H9 (cell line): ENCODE results near the gene CPM. TPM values are rescaled to one million over a fixed set of nuclear protein-coding genes. Genes with fewer than 3 reads are reported as not detected.

ENCODE experiments used
- DNase-seq: peaks from one replicate; pipeline ENCODE4 v3.0.0-alpha.2; 2017
- H2AFZ ChIP-seq: one replicate; pipeline ENCODE4 v1.6.1; 2013; ENCODE audit warnings: mild to moderate bottlenecking, low read length, control low read depth, moderate library complexity
- H2AK5ac ChIP-seq: 2 replicates; pipeline ENCODE4 v1.6.1; 2013; ENCODE audit warnings: low read length, control low read depth, mixed read lengths; ENCODE audit not compliant: insufficient read length
- H2BK120ac ChIP-seq: one replicate; pipeline ENCODE4 v1.6.1; 2013; ENCODE audit warnings: low read depth, mild to moderate bottlenecking, low read length, control low read depth, inconsistent platforms; ENCODE audit not compliant: poor library complexity, severe bottlenecking
- H2BK12ac ChIP-seq: 2 replicates; pipeline ENCODE4 v1.6.1; 2013; ENCODE audit warnings: low read length, control low read depth, mixed read lengths, low read depth; ENCODE audit not compliant: insufficient read length
- H2BK15ac ChIP-seq: 2 replicates; pipeline ENCODE4 v1.6.1; 2013; ENCODE audit warnings: low read depth, low read length, control low read depth
- H2BK20ac ChIP-seq: one replicate; pipeline ENCODE4 v1.6.1; 2013; ENCODE audit warnings: low read depth, mild to moderate bottlenecking, low read length, control low read depth, inconsistent platforms; ENCODE audit not compliant: poor library complexity, severe bottlenecking
- H2BK5ac ChIP-seq: 2 replicates; pipeline ENCODE4 v1.6.1; 2013; ENCODE audit warnings: low read length, control low read depth, mixed read lengths; ENCODE audit not compliant: insufficient read length
- H3K14ac ChIP-seq: 2 replicates; pipeline ENCODE4 v1.6.1; 2013; ENCODE audit warnings: low read length, control low read depth; ENCODE audit not compliant: insufficient read depth
- H3K18ac ChIP-seq: 2 replicates; pipeline ENCODE4 v1.6.1; 2013; ENCODE audit warnings: low read depth, mild to moderate bottlenecking, mixed read lengths, low read length, control low read depth; ENCODE audit not compliant: insufficient read length
- H3K23ac ChIP-seq: 2 replicates; pipeline ENCODE4 v1.6.1; 2013; ENCODE audit warnings: low read length, control low read depth, mixed read lengths, low read depth; ENCODE audit not compliant: insufficient read length
- H3K23me2 ChIP-seq: 2 replicates; pipeline ENCODE4 v1.6.1; 2013; ENCODE audit warnings: low read depth, mild to moderate bottlenecking, mixed read lengths, low read length, control low read depth; ENCODE audit not compliant: insufficient read length, poor library complexity, severe bottlenecking
- H3K27ac ChIP-seq: 2 replicates; pipeline ENCODE4 v1.5.1; 2013; ENCODE audit warnings: low read length, control low read depth, mixed read lengths, low read depth; ENCODE audit not compliant: insufficient read length
- H3K27me3 ChIP-seq: 2 replicates; pipeline ENCODE4 v1.6.1; 2013; ENCODE audit warnings: low read length, control low read depth, inconsistent platforms; ENCODE audit not compliant: insufficient read depth
- H3K4ac ChIP-seq: 2 replicates; pipeline ENCODE4 v1.6.1; 2013; ENCODE audit warnings: low read depth, mild to moderate bottlenecking, control low read depth, inconsistent platforms, low read length, moderate library complexity
- H3K4me1 ChIP-seq: 2 replicates; pipeline ENCODE4 v1.6.1; 2013; ENCODE audit warnings: low read length, control low read depth, inconsistent platforms; ENCODE audit not compliant: insufficient read depth
- H3K4me2 ChIP-seq: 2 replicates; pipeline ENCODE4 v1.6.1; 2013; ENCODE audit warnings: low read length, control low read depth, mixed read lengths; ENCODE audit not compliant: insufficient read length, insufficient read depth
- H3K56ac ChIP-seq: 2 replicates; pipeline ENCODE4 v1.6.1; 2013; ENCODE audit warnings: low read depth, mild to moderate bottlenecking, mixed read lengths, low read length, control low read depth; ENCODE audit not compliant: insufficient read length
- H3K79me1 ChIP-seq: 2 replicates; pipeline ENCODE4 v1.6.1; 2013; ENCODE audit warnings: low read depth, mild to moderate bottlenecking, moderate library complexity, low read length, control low read depth, inconsistent platforms; ENCODE audit not compliant: insufficient read depth, poor library complexity, severe bottlenecking
- H3K79me2 ChIP-seq: 2 replicates; pipeline ENCODE4 v1.6.1; 2013; ENCODE audit warnings: low read length, control low read depth, inconsistent platforms; ENCODE audit not compliant: insufficient read depth
- H3K9ac ChIP-seq: 2 replicates; pipeline ENCODE4 v1.6.1; 2013; ENCODE audit warnings: low read length, control low read depth, mixed read lengths; ENCODE audit not compliant: insufficient read length; ENCODE audit errors: extremely low read depth
- H3K9me3 ChIP-seq: one replicate; pipeline ENCODE4 v1.6.1; 2013; ENCODE audit warnings: low read depth, low read length, inconsistent platforms; ENCODE audit not compliant: control insufficient read depth
- H3T11ph ChIP-seq: one replicate; pipeline ENCODE4 v1.6.1; 2013; ENCODE audit warnings: mild to moderate bottlenecking, low read length, control low read depth, inconsistent platforms
- H4K20me1 ChIP-seq: one replicate; pipeline ENCODE4 v1.6.1; 2013; ENCODE audit not compliant: control insufficient read depth, insufficient read length, insufficient read depth
- H4K5ac ChIP-seq: 2 replicates; pipeline ENCODE4 v1.6.1; 2013; ENCODE audit warnings: low read depth, mild to moderate bottlenecking, mixed read lengths, low read length, control low read depth; ENCODE audit not compliant: insufficient read length
- H4K8ac ChIP-seq: replicated peaks from 2 replicates; pipeline ENCODE4 v1.6.1; 2013; ENCODE audit warnings: low read length, control low read depth, mixed read lengths, low read depth; ENCODE audit not compliant: insufficient read length
- H4K91ac ChIP-seq: 2 replicates; pipeline ENCODE4 v1.6.1; 2013; ENCODE audit warnings: low read depth, mild to moderate bottlenecking, moderate library complexity, mixed read lengths, low read length, control low read depth; ENCODE audit not compliant: insufficient read length
- H3K27ac Mint-ChIP-seq, 3 experiments: 2 replicates in 2 of 3; 3 replicates in 1 of 3; pipeline ENCODE4 v1.8.0; 2020 to 2021; ENCODE audit warnings: mixed read lengths in 3 of 3, mild to moderate bottlenecking in 1 of 3, moderate library complexity in 1 of 3
- H3K27me3 Mint-ChIP-seq: 2 replicates; pipeline ENCODE4 v1.8.0; 2021; ENCODE audit warnings: low read depth, mild to moderate bottlenecking, moderate library complexity, mixed read lengths
- H3K36me3 Mint-ChIP-seq, 3 experiments: 2 replicates in 2 of 3; 3 replicates in 1 of 3; pipeline ENCODE4 v1.8.0; 2020 to 2021; ENCODE audit warnings: low read depth in 3 of 3, mixed read lengths in 3 of 3; ENCODE audit not compliant: insufficient read depth in 1 of 3
- H3K4me1 Mint-ChIP-seq, 2 experiments: 2 replicates each; pipeline ENCODE4 v1.8.0; 2020; ENCODE audit warnings: mixed read lengths in 2 of 2
- H3K4me3 Mint-ChIP-seq, 2 experiments: 2 replicates in 1 of 2; 3 replicates in 1 of 2; pipeline ENCODE4 v1.8.0; 2020 to 2021; ENCODE audit warnings: mild to moderate bottlenecking in 2 of 2, mixed read lengths in 2 of 2, moderate library complexity in 1 of 2
- H3K9me3 Mint-ChIP-seq, 2 experiments: 2 replicates in 1 of 2; 3 replicates in 1 of 2; pipeline ENCODE4 v1.8.0; 2020; ENCODE audit warnings: mild to moderate bottlenecking in 2 of 2, mixed read lengths in 2 of 2, moderate library complexity in 1 of 2
- CTCF ChIP-seq: fragments of 200-600 bp; sonication (generic); conservative IDR thresholded peaks from 3 replicates; pipeline ENCODE4 v1.8.0; 2021; ENCODE audit warnings: antibody characterized with exemption, mild to moderate bottlenecking
- WGBS: extraction: QIAGEN DNeasy Blood & Tissue Kit; methylation state at CpG from one replicate; pipeline ENCODE4 v1.1.7; 2013; ENCODE audit warnings: missing lambda C conversion rate, low lambda C conversion rate, mixed read lengths; ENCODE audit not compliant: insufficient read length; ENCODE audit errors: extremely low coverage; 5-methylcytosine and 5-hydroxymethylcytosine counted together
- total RNA-seq: library from RNA; stranded (reverse); gene quantifications from 2 replicates; pipeline ENCODE4 v1.2.1, GENCODE V29; 2021

The CPM gene
- total RNA-seq, 1 experiment from 2014 or later, result 1.2 TPM

- no peak overlapping the region for H3K56ac ChIP-seq
- no peak overlapping the region for H4K5ac ChIP-seq
- H3K27me3 ChIP-seq, result no peaks in the 10 kb centered on the region
- H3K4ac ChIP-seq, result no peak overlapping the region
- H3K23ac ChIP-seq, result no peak overlapping the region
- H3K23me2 ChIP-seq, result no peaks in the 10 kb centered on the region
- H4K8ac ChIP-seq, result no peak overlapping the region
- H3K4me2 ChIP-seq, result no peak overlapping the region
- H4K91ac ChIP-seq, result no peak overlapping the region
- no peak overlapping the region for H3K27ac Mint-ChIP-seq
- no peak overlapping the region for H2BK120ac ChIP-seq
- no peak overlapping the region for H2BK12ac ChIP-seq
- no peaks in the 10 kb centered on the region for H3K27me3 Mint-ChIP-seq
- no peak overlapping the region for H2BK15ac ChIP-seq
- H3K18ac ChIP-seq, result no peak overlapping the region
- H2BK20ac ChIP-seq, result no peak overlapping the region
- peaks cover 9 to 20% of the 10 kb centered on the region in 2 experiments for H3K4me1 Mint-ChIP-seq
- H3K9me3 Mint-ChIP-seq, result no peaks in the 10 kb centered on the region
- no peak overlapping the region for H2AK5ac ChIP-seq
- no peaks in the 10 kb centered on the region for H3K79me2 ChIP-seq
- no peaks in the 10 kb centered on the region for H3K4me1 ChIP-seq
- H3K14ac ChIP-seq, result no peak overlapping the region
- H4K20me1 ChIP-seq, result no peaks in the 10 kb centered on the region
- no peaks in the 10 kb centered on the region for H3K79me1 ChIP-seq
- H3K4me3 Mint-ChIP-seq, result no peak overlapping the region
- no peak overlapping the region for H3K9ac ChIP-seq
- no peak overlapping the region for H3K27ac ChIP-seq
- no peak overlapping the region for H2BK5ac ChIP-seq
- no peak overlapping the region for H2AFZ ChIP-seq
- DNase-seq, result no peak
- peaks cover 38 to 86% (median 67%) of the 10 kb centered on the region in 3 experiments; a peak in 6 of 7 replicates for H3K36me3 Mint-ChIP-seq
- H3K9me3 ChIP-seq, result no peaks in the 10 kb centered on the region
- WGBS, result no CpG with 5 or more reads among the region's 5 CpGs
- H3T11ph ChIP-seq, result no peak overlapping the region
- no peak for TF ChIP-seq CTCF
Measured at GRCh38 chr12:68827895-68828671, 104.9 kb downstream of the CPM start.
